HG03575 (cell line): ENCODE measurements around the gene ZNF638.

Source experiments
- ATAC-seq: cut with Tn5 transposase; IDR thresholded peaks from one replicate; pipeline ENCODE4 v1.9.1; 2021; ENCODE audit not compliant: unreplicated experiment, insufficient number of reproducible peaks, low FRiP score; ENCODE audit errors: extremely low read depth

ZNF638 gene

GRCh38 chr2:71462641-71463341 lies 131.2 kb downstream of the ZNF638 start:
- no peak for ATAC-seq

- no peak for ATAC-seq
These were observed 131.7 kb downstream of the ZNF638 start for GRCh38 chr2:71463342-71463654.

GRCh38 chr2:71464389-71464788 lies 132.8 kb downstream of the ZNF638 start:
- ATAC-seq = no peak

- ATAC-seq = no peak
These were observed 133.8 kb downstream of the ZNF638 start for GRCh38 chr2:71465356-71465755.

GRCh38 chr2:71465961-71466300 lies 134.3 kb downstream of the ZNF638 start:
- ATAC-seq = no peak

- ATAC-seq = no peak
These were observed 135.0 kb downstream of the ZNF638 start for GRCh38 chr2:71466301-71467179.

GRCh38 chr2:71467180-71467815 lies 135.7 kb downstream of the ZNF638 start:
- ATAC-seq = no peak

- no peak for ATAC-seq
These were observed 136.9 kb downstream of the ZNF638 start for GRCh38 chr2:71468279-71469015.

- ATAC-seq = no peak
These were observed 138.1 kb downstream of the ZNF638 start for GRCh38 chr2:71469403-71470398.

- ATAC-seq = no peak
These were observed 139.7 kb downstream of the ZNF638 start for GRCh38 chr2:71471276-71471675.

GRCh38 chr2:71472019-71472418 lies 140.4 kb downstream of the ZNF638 start:
- no peak for ATAC-seq

GRCh38 chr2:71473346-71474031 lies 141.9 kb downstream of the ZNF638 start:
- ATAC-seq = no peak

- ATAC-seq = no peak
These were observed 142.6 kb downstream of the ZNF638 start for GRCh38 chr2:71474116-71474743.

- no peak for ATAC-seq
These were observed 143.3 kb downstream of the ZNF638 start for GRCh38 chr2:71474744-71475397.

GRCh38 chr2:71476495-71476894 lies 144.9 kb downstream of the ZNF638 start:
- ATAC-seq = no peak

GRCh38 chr2:71477231-71477691 lies 145.7 kb downstream of the ZNF638 start:
- ATAC-seq = no peak

- ATAC-seq = no peak
These were observed 147.2 kb downstream of the ZNF638 start for GRCh38 chr2:71478806-71479205.
